ENCODE measurements around the gene RNASE4. TPM values are rescaled to one million over a fixed set of nuclear protein-coding genes. Genes with fewer than 3 reads are reported as not detected.
"Not testable (repeated sequence)": the region's sequence is repeated elsewhere in the genome, so short reads cannot be mapped to it uniquely, and the experiment has no call there.

RNASE4 gene
- total RNA-seq, 8 experiments from 2014 or later = 0.98 to 9.2 (median 2.0) TPM

DNA sequence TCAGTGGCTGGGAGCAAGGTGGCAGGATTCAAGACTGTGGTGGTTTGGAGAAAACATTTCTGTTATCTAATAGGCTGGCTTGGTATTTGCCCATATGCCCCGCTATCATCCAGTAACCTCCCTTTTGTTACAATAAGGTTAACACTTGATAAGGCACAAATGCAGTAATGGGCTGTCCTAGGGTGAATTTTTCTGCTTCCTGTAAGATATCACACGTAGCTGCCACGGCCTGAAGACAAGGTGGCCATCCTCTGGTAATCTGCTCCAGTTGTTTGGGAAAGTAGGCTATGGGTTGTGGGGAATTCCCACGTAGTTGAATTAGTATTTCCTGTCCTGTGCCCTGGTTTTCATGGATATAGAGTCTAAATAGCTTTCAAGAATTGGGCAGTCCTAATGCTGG, 27.3 kb downstream of the RNASE4 start:
- no peak for ATAC-seq (replicated peaks in 6 of 8)
- Histone ChIP-seq H3K27ac (no peak overlapping the region), H3K4me1 (replicated peaks in 1 of 2) (no peaks in the 10 kb centered on the region), H3K4me3 (no peak overlapping the region)
- 0 to 100% (median 30%) methylated on average over 1 to 4 of the region's 4 CpGs; no CpG with 5 or more reads in 1 of the 10 experiments for WGBS, 10 experiments
- in situ Hi-C loops (cut with MboI; ENCODE audit: low pct_unique_long_range_greater_than_20kb in 2 of 9, low sequenced_read_pairs in 9 of 9, unreplicated experiment in 9 of 9) = loop anchor here in 3 of 9 experiments (25.0 kb wide), 2 partner anchors 151 to 251 kb away; partner anchors contain the start of gene RNASE2 (in 2 of the 3)

- Histone ChIP-seq H3K27ac (no peak overlapping the region), H3K4me1 (replicated peaks in 1 of 2) (no peaks in the 10 kb centered on the region), H3K4me3 (no peak overlapping the region)
- ATAC-seq (replicated peaks in 6 of 8) = peak in 1 of 8 experiments; percentile 52
- 0 to 60% (median 33%) methylated on average over 1 to 2 of the region's 2 CpGs; no CpG with 5 or more reads in 4 of the 10 experiments for WGBS, 10 experiments
- in situ Hi-C loops (cut with MboI; ENCODE audit: low pct_unique_long_range_greater_than_20kb in 2 of 9, low sequenced_read_pairs in 9 of 9, unreplicated experiment in 9 of 9) = loop anchor here in 3 of 9 experiments (25.0 kb wide), 2 partner anchors 149 to 249 kb away; partner anchors contain the start of gene RNASE2 (in 2 of the 3)
These were observed 28.5 kb downstream of the RNASE4 start for GRCh38 chr14:20712904-20713303.

GRCh38 chr14:20714593-20715250, 30.4 kb downstream of the RNASE4 start:
- Histone ChIP-seq H3K4me1 (replicated peaks in 1 of 2) (no peaks in the 10 kb centered on the region), H3K27ac (no peak overlapping the region), H3K4me3 (no peak overlapping the region)
- in situ Hi-C loops (cut with MboI; ENCODE audit: low pct_unique_long_range_greater_than_20kb in 2 of 9, low sequenced_read_pairs in 9 of 9, unreplicated experiment in 9 of 9) = loop anchor here in 3 of 9 experiments (25.0 kb wide), 2 partner anchors 148 to 248 kb away; partner anchors contain the start of gene RNASE2 (in 2 of the 3)
- ATAC-seq (replicated peaks in 6 of 8) = peak in 1 of 8 experiments; percentile 41
- WGBS, 10 experiments = 0 to 100% (median 39%) methylated on average over 1 to 4 of the region's 4 CpGs; no CpG with 5 or more reads in 4 of the 10 experiments

GRCh38 chr14:20719777-20720176, 35.4 kb downstream of the RNASE4 start:
- 7 to 92% (median 80%) methylated on average over 1 to 4 of the region's 4 CpGs for WGBS, 10 experiments
- in situ Hi-C loops (cut with MboI; ENCODE audit: low pct_unique_long_range_greater_than_20kb in 2 of 9, low sequenced_read_pairs in 9 of 9, unreplicated experiment in 9 of 9) = loop anchor here in 3 of 9 experiments (25.0 kb wide), 2 partner anchors 143 to 243 kb away; partner anchors contain the start of gene RNASE2 (in 2 of the 3)
- H3K4me1 ChIP-seq (replicated peaks in 1 of 2) = no peaks in the 10 kb centered on the region
- no peak overlapping the region for H3K27ac ChIP-seq
- ATAC-seq (replicated peaks in 6 of 8) = no peak
- no peak overlapping the region for H3K4me3 ChIP-seq

GRCh38 chr14:20720741-20721140, 36.4 kb downstream of the RNASE4 start:
- no peak overlapping the region for H3K27ac ChIP-seq
- in situ Hi-C loops (cut with MboI; ENCODE audit: low pct_unique_long_range_greater_than_20kb in 2 of 9, low sequenced_read_pairs in 9 of 9, unreplicated experiment in 9 of 9) = loop anchor here in 3 of 9 experiments (25.0 kb wide), 2 partner anchors 142 to 242 kb away; partner anchors contain the start of gene RNASE2 (in 2 of the 3)
- H3K4me3 ChIP-seq = no peak overlapping the region
- WGBS, 10 experiments = 40 to 100% (median 68%) methylated on average over 1 to 6 of the region's 6 CpGs; no CpG with 5 or more reads in 1 of the 10 experiments
- H3K4me1 ChIP-seq (replicated peaks in 1 of 2) = no peaks in the 10 kb centered on the region
- ATAC-seq (replicated peaks in 6 of 8) = no peak

- WGBS, 10 experiments = 20 to 100% (median 61%) methylated on average over 1 to 10 of the region's 12 CpGs; no CpG with 5 or more reads in 2 of the 10 experiments
- Histone ChIP-seq H3K4me1 (replicated peaks in 1 of 2) (no peaks in the 10 kb centered on the region), H3K4me3 (no peak overlapping the region), H3K27ac (no peak overlapping the region)
- in situ Hi-C loops (cut with MboI; ENCODE audit: low pct_unique_long_range_greater_than_20kb in 2 of 9, low sequenced_read_pairs in 9 of 9, unreplicated experiment in 9 of 9) = loop anchor here in 3 of 9 experiments (25.0 kb wide), 2 partner anchors 140 to 240 kb away; partner anchors contain the start of gene RNASE2 (in 2 of the 3)
- no peak for ATAC-seq (replicated peaks in 6 of 8)
These were observed 37.7 kb downstream of the RNASE4 start for GRCh38 chr14:20722016-20722415.

GRCh38 chr14:20723488-20723887, 39.1 kb downstream of the RNASE4 start:
- ATAC-seq (replicated peaks in 6 of 8) = peak in 3 of 8 experiments; percentile 72 to 76 (median 75)
- in situ Hi-C loops (cut with MboI; ENCODE audit: low pct_unique_long_range_greater_than_20kb in 2 of 9, low sequenced_read_pairs in 9 of 9, unreplicated experiment in 9 of 9) = loop anchor here in 3 of 9 experiments (25.0 kb wide), 2 partner anchors 139 to 239 kb away; partner anchors contain the start of gene RNASE2 (in 2 of the 3)
- H3K27ac ChIP-seq = no peak overlapping the region
- H3K4me1 ChIP-seq (replicated peaks in 1 of 2) = no peaks in the 10 kb centered on the region
- 0% methylated on average over 1 to 2 of the region's 28 CpGs; no CpG with 5 or more reads in 8 of the 10 experiments for WGBS, 10 experiments
- no peak overlapping the region for H3K4me3 ChIP-seq

DNA sequence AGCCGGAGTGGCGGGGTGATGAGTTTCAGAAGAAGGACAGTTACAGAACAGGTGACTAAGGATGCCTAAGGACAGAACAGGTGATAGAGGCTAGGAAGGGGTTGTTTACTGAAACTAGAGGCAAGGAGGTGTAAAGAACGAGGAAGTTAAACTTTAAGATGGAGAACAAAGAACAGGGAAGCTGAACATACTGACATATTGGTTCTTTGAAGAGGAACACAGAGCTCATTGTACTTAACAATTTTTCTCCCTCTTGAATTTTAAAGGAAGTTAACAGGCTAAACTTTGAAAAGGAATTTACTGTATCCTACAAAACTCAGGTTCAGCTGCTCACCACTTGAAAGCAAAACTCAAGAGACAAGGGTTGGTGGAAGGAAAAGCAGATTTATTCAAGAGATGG, 41.8 kb downstream of the RNASE4 start:
- H3K27ac ChIP-seq; H3K4me3 ChIP-seq; in situ Hi-C loops (cut with MboI; ENCODE audit: low pct_unique_long_range_greater_than_20kb in 2 of 9, low sequenced_read_pairs in 9 of 9, unreplicated experiment in 9 of 9); H3K4me1 ChIP-seq (replicated peaks in 1 of 2); ATAC-seq (replicated peaks in 6 of 8): not testable (repeated sequence)
- WGBS, 10 experiments = 33 to 100% (median 81%) methylated on average over 1 to 3 of the region's 3 CpGs; no CpG with 5 or more reads in 4 of the 10 experiments

- in situ Hi-C loops (cut with MboI; ENCODE audit: low pct_unique_long_range_greater_than_20kb in 2 of 9, low sequenced_read_pairs in 9 of 9, unreplicated experiment in 9 of 9) = no loop called here
- no peaks in the 10 kb centered on the region for H3K4me1 ChIP-seq (replicated peaks in 1 of 2)
- WGBS, 10 experiments = 43 to 88% (median 60%) methylated on average over 1 of the region's 1 CpG; no CpG with 5 or more reads in 6 of the 10 experiments
- H3K27ac ChIP-seq = no peak overlapping the region
- no peak for ATAC-seq (replicated peaks in 6 of 8)
- no peak overlapping the region for H3K4me3 ChIP-seq
These were observed 42.2 kb downstream of the RNASE4 start for GRCh38 chr14:20726531-20726930.

GRCh38 chr14:20730891-20731290, 46.5 kb downstream of the RNASE4 start:
- Histone ChIP-seq H3K4me1 (replicated peaks in 1 of 2) (no peaks in the 10 kb centered on the region), H3K4me3 (no peak overlapping the region), H3K27ac (no peak overlapping the region)
- ATAC-seq (replicated peaks in 6 of 8) = no peak
- 13 to 83% (median 64%) methylated on average over 1 to 6 of the region's 6 CpGs; no CpG with 5 or more reads in 1 of the 10 experiments for WGBS, 10 experiments
- in situ Hi-C loops (cut with MboI; ENCODE audit: low pct_unique_long_range_greater_than_20kb in 2 of 9, low sequenced_read_pairs in 9 of 9, unreplicated experiment in 9 of 9) = no loop called here

- no peak overlapping the region for H3K4me3 ChIP-seq
- no peaks in the 10 kb centered on the region for H3K4me1 ChIP-seq (replicated peaks in 1 of 2)
- 27 to 100% (median 81%) methylated on average over 3 to 5 of the region's 5 CpGs; no CpG with 5 or more reads in 5 of the 10 experiments for WGBS, 10 experiments
- in situ Hi-C loops (cut with MboI; ENCODE audit: low pct_unique_long_range_greater_than_20kb in 2 of 9, low sequenced_read_pairs in 9 of 9, unreplicated experiment in 9 of 9) = no loop called here
- peak in 1 of 8 experiments; percentile 5 for ATAC-seq (replicated peaks in 6 of 8)
- no peak overlapping the region for H3K27ac ChIP-seq
These were observed 48.1 kb downstream of the RNASE4 start for GRCh38 chr14:20732477-20732876.

DNA sequence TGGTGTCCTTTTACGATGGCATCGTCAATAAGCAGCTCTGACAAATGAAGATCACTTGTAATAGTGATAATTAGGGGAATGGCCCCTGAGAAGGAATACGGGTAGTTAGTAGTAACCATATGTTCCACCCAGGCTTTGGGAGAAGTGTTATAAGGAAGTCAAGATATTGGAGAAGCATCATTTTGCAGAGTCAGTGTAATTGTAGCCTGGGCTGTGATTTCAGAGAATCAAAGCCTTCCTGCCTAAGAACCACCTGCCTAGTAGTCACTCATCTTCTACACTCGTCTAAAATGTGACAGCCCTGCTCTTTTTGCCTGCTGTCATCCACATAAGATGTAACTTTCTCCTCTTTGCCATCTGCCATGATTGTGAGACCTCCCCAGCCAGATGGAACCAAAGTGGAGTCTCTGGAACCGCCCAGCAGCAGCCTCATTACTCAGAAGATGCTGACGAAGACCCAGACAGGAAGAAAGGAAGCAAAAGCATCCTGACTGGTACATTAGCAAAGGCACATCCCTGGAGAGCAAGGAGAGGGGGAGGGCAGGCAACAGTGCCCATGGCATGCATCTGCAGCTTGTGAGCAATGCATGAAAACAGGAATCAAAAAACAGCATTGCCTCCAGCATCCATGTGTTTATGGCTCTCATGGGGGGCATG, 48.7 kb downstream of the RNASE4 start:
- peak in 3 of 8 experiments; percentile 9 to 63 (median 24) for ATAC-seq (replicated peaks in 6 of 8)
- in situ Hi-C loops (cut with MboI; ENCODE audit: low pct_unique_long_range_greater_than_20kb in 2 of 9, low sequenced_read_pairs in 9 of 9, unreplicated experiment in 9 of 9) = no loop called here
- Histone ChIP-seq H3K4me3 (no peak overlapping the region), H3K27ac (no peak overlapping the region), H3K4me1 (replicated peaks in 1 of 2) (no peaks in the 10 kb centered on the region)
- 0 to 100% (median 35%) methylated on average over 1 to 6 of the region's 6 CpGs; no CpG with 5 or more reads in 2 of the 10 experiments for WGBS, 10 experiments
